Esophagus muscularis mucosa (tissue), 3 donors: ENCODE measurements around the gene MBD3L4.

Experiments used
- POLR2A ChIP-seq: fragments of 450-650 bp; IDR thresholded peaks from one replicate; pipeline ENCODE4 v1.6.1; 2017; ENCODE audit warnings: antibody characterized with exemption, moderate library complexity, mild to moderate bottlenecking, low read depth
- POLR2AphosphoS5 ChIP-seq, 2 donors: sonication (generic); formaldehyde crosslinking; IDR thresholded peaks; one replicate each; pipeline ENCODE4 v1.6.1; 2017; ENCODE audit warnings: antibody characterized with exemption in 2 of 2
- TF ChIP-seq, protein P1 (sequence below), 3 experiments: fragments of 200-600 bp in 2 of 3; fragments of 450-650 bp in 1 of 3; sonication (generic) in 2 of 3; IDR thresholded peaks; one replicate each; pipeline ENCODE4 v1.5.1; 2017 to 2019; ENCODE audit warnings: antibody characterized with exemption in 3 of 3, mild to moderate bottlenecking in 2 of 3, moderate library complexity in 1 of 3

DNA sequence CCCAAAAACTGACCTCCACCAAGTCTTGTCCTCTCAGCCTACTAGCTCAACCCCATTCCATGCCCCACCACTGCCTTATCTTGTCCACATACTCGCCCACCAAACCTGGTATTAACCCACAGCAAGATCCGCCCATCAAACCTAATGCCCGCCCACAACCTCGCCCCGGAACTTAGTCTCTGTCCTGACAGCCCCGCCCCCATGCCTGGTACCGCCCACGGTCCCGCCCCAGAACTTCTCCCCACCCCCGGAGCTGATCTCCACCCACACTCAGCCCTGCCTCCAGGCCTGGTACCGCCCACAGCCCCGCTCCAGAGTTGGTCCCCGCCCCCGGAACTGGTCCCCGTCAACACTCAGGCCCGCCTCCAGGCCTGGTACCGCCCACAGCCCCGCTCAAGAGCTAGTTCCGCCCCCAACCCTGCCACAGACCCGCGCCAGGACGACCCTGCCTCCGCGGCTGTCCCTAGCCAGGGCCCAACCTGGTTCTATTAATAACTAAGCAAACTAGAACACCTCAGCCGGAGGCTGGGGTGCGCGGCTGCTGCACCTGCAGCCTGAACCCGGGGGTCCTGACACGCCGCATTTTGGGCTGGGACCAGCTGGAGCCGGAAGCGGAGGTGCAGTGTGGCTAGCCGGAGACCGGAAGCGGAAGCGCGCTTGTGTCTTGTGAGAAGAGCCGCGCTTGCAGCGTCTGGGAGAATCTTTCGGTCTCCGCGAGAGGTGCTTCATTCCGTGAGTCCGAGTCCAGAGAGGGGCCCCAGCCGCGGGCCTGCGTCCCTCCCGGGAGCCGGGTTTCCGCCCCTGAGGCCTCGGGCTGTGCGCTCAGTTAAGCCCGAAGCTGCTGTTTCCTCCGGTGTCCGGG is 29.3 kb upstream of the MBD3L4 start, which contains the start of gene ZNF557:
- TF ChIP-seq, protein P1, sequence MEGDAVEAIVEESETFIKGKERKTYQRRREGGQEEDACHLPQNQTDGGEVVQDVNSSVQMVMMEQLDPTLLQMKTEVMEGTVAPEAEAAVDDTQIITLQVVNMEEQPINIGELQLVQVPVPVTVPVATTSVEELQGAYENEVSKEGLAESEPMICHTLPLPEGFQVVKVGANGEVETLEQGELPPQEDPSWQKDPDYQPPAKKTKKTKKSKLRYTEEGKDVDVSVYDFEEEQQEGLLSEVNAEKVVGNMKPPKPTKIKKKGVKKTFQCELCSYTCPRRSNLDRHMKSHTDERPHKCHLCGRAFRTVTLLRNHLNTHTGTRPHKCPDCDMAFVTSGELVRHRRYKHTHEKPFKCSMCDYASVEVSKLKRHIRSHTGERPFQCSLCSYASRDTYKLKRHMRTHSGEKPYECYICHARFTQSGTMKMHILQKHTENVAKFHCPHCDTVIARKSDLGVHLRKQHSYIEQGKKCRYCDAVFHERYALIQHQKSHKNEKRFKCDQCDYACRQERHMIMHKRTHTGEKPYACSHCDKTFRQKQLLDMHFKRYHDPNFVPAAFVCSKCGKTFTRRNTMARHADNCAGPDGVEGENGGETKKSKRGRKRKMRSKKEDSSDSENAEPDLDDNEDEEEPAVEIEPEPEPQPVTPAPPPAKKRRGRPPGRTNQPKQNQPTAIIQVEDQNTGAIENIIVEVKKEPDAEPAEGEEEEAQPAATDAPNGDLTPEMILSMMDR (IDR thresholded peaks at IDR 0.05), result no peak
- TF ChIP-seq POLR2AphosphoS5 (IDR thresholded peaks at IDR 0.05) (peak; percentile 78 to 80), POLR2A (no peak)
